Measurements from ENCODE around the gene NUP62CL.

GRCh38 chrX:107168712-107169111, 37.5 kb downstream of the NUP62CL start:
- TF ChIP-seq POLR2A (IDR thresholded peaks at IDR 0.05; ENCODE audit: low read length), result no peak
- TF ChIP-seq GATA1 (IDR thresholded peaks at IDR 0.05; ENCODE audit: low read depth, low read length), result no peak

All from erythroblast (primary cell).